Activated T-cell treated with anti-CD3 and anti-CD28 coated beads, Interleukin-2, amount 50 U/mL, for 4 hours (primary cell): Measurements from ENCODE around the gene PXDN. TPM values are rescaled to one million over a fixed set of nuclear protein-coding genes. Genes with fewer than 3 reads are reported as not detected.
"Not testable (repeated sequence)": the region's sequence is repeated elsewhere in the genome, so short reads cannot be mapped to it uniquely, and the experiment has no call there.

ENCODE experiments used
- ATAC-seq, 2 donors: fragments of 200-7000 bp; cut with Tn5 transposase; one replicate each; pipeline ENCODE4 v1.10.0; 2021
- DNase-seq: peaks from one replicate; pipeline ENCODE4 v3.0.0-alpha.2; 2020
- H3K27me3 Mint-ChIP-seq: one replicate; pipeline ENCODE4 v1.8.0; 2021; ENCODE audit warnings: low read depth, mixed read lengths
- H3K36me3 Mint-ChIP-seq: one replicate; pipeline ENCODE4 v1.8.0; 2022; ENCODE audit warnings: mixed read lengths; ENCODE audit not compliant: insufficient read depth
- H3K4me1 Mint-ChIP-seq: one replicate; pipeline ENCODE4 v1.8.0; 2021; ENCODE audit warnings: low read depth, mixed read lengths
- H3K4me3 Mint-ChIP-seq: one replicate; pipeline ENCODE4 v1.8.0; 2021; ENCODE audit warnings: mild to moderate bottlenecking, moderate library complexity, mixed read lengths
- H3K9me3 Mint-ChIP-seq: one replicate; pipeline ENCODE4 v1.8.0; 2021; ENCODE audit warnings: mixed read lengths
- total RNA-seq, 3 donors: library from RNA; stranded (reverse); gene quantifications; one replicate each; pipeline ENCODE4 v1.2.1, GENCODE V29; 2021

PXDN gene
- total RNA-seq, 3 donors from 2014 or later: 0.76 to 1.2 (median 1.2) TPM

DNA sequence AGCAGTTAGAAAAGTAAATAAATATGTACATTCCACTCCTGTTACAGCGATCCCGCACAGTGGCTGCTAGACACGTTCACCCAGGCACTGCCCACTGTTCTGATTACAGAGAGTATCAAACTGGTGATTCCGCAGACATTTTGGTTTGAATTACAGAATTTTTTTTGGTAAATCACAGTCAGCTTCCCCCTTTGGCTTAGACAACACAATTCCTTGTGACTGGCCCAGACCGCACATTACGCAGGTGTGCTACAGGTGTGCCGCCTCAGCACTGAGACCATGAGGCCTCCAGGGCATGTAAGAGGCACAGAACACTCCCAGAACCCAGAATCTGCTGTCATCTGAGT, 112.3 kb downstream of the PXDN start:
- no peaks in the 10 kb centered on the region for H3K36me3 Mint-ChIP-seq
- H3K4me1 Mint-ChIP-seq: no peaks in the 10 kb centered on the region
- no peak for ATAC-seq

GRCh38 chr2:1631292-1632001, 112.9 kb downstream of the PXDN start:
- Mint-ChIP-seq H3K9me3 (no peaks in the 10 kb centered on the region), H3K4me3 (no peak overlapping the region), H3K27me3 (peaks cover 1% of the 10 kb centered on the region), H3K4me1 (no peaks in the 10 kb centered on the region), H3K36me3 (no peaks in the 10 kb centered on the region)
- DNase-seq: no peak
- ATAC-seq: no peak

More for the DNA sequence above, 112.3 kb downstream of the PXDN start:
- DNase-seq: no peak
- Mint-ChIP-seq H3K9me3 (no peaks in the 10 kb centered on the region), H3K4me3 (no peak overlapping the region), H3K27me3 (peaks cover 1% of the 10 kb centered on the region)

DNA sequence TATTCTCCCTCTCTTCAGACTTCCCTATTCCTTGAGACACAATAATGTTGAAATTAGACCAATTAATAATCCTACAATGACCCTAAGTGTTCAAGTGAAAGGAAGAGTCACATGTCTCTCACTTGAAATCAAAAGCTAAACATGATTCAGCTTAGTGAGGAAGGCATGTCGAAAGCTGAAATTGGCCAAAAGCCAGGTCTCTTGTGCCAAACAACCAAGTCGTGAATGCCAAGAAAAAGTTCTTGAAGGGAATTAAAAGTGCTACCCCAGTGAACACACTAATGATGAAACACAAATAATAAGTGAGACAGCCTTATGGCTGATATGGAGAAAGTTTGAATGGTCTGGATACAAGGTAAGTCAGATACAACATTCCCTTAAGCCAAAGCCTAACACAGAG, 115.4 kb downstream of the PXDN start:
- DNase-seq: no peak
- Mint-ChIP-seq H3K4me3 (no peak overlapping the region), H3K4me1 (no peaks in the 10 kb centered on the region), H3K9me3 (no peaks in the 10 kb centered on the region), H3K27me3 (no peaks in the 10 kb centered on the region), H3K36me3 (no peaks in the 10 kb centered on the region)
- ATAC-seq: no peak

- ATAC-seq: no peak
- DNase-seq: no peak
- Mint-ChIP-seq H3K36me3 (no peaks in the 10 kb centered on the region), H3K9me3 (peaks cover 3% of the 10 kb centered on the region), H3K4me1 (no peaks in the 10 kb centered on the region), H3K4me3 (no peak overlapping the region), H3K27me3 (no peaks in the 10 kb centered on the region)
These were observed 116.5 kb downstream of the PXDN start for GRCh38 chr2:1627628-1628381.

DNA sequence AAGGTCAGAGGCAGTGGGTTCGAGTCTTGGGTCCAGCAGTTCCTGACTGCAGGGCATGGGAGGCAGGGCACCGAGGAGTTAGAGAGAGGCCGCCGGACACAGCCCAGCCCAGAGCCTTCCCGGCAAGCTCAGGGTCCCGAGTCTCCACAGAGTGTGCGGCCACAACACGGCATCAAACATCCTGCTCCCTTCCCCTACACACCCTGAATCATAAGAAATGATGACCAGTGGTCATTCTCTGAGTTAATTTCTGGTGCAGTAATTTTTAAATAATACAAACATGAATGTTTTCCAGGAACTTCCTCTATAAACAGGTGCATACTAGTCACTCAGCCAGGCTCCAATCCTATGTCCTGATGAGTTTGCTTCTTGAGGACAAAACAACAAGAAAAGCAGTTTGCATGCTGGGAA, 118.0 kb downstream of the PXDN start:
- DNase-seq: no peak
- Mint-ChIP-seq H3K9me3 (peaks cover 3% of the 10 kb centered on the region), H3K27me3 (no peaks in the 10 kb centered on the region), H3K36me3 (no peaks in the 10 kb centered on the region), H3K4me3 (no peak overlapping the region), H3K4me1 (no peaks in the 10 kb centered on the region)
- no peak for ATAC-seq

- Mint-ChIP-seq H3K4me3 (no peak overlapping the region), H3K4me1 (no peaks in the 10 kb centered on the region), H3K36me3 (no peaks in the 10 kb centered on the region), H3K9me3 (peaks cover 3% of the 10 kb centered on the region), H3K27me3 (no peaks in the 10 kb centered on the region)
- DNase-seq: no peak
- no peak for ATAC-seq
These were observed 118.9 kb downstream of the PXDN start for GRCh38 chr2:1625281-1626001.

DNA sequence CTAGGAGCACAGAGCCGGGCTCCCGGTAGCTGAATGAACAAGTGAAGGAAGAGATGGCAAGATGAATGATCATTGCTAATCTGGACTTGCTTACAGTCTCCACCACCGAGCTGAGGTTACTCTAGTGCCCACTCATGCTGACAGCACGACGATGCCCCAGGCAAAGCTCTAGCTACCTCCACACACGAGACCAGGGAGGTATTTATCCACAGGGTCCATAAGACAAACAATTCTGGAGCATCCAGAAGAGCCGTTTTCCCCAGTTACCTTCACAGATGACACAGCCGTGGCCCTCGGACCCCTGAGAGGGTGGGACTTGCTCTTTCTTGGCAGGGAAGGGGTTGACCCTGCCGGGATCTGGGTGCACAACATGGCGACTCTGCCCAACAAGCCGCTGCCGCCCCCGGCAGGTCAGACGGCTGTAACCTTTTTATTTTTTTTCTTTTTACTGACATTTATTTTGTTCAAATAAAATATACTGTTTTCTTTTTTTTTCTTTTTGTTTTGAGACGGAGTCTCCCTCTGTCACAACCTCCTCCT, 120.3 kb downstream of the PXDN start:
- ATAC-seq (no peak), DNase-seq (no peak)
- no peaks in the 10 kb centered on the region for H3K36me3 Mint-ChIP-seq
- no peaks in the 10 kb centered on the region for H3K27me3 Mint-ChIP-seq
- peaks cover 3% of the 10 kb centered on the region for H3K9me3 Mint-ChIP-seq
- H3K4me3 Mint-ChIP-seq: no peak overlapping the region
- H3K4me1 Mint-ChIP-seq: no peaks in the 10 kb centered on the region

DNA sequence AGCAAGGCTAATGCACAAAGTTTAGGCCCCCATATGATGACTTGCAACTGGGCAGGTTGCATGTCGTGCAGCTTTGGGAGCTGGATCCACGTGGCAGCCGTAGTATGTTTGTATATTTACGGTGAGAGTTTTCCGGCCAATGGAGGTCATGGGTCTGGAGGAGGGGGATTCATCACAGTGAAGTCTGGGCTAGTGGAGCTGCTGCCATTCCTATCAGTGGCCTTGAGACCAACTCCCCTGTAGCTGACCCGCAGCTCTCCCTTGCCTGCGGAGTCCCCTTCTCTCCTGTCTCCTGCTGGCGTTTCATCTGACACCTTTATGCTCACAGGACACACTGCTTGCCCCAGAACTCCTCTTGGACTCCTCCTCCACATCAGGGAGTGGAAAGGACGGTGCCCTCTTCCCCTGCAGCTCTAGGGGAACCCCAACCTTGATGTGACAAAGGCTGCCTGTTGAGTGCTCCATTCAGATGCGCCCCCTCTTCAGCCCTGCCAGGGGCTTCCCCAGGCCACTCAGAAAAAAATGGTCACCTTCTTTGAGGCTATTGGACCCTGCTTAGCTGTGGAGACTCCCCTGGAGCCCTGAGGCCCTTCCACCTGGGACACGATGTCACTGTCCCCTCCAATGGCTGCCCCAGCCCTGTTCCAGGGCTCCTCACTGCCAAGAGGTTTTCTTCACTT, 121.7 kb downstream of the PXDN start:
- ATAC-seq: no peak
- Mint-ChIP-seq H3K4me3 (no peak overlapping the region), H3K9me3 (peaks cover 3% of the 10 kb centered on the region)

GRCh38 chr2:1621976-1622375, 122.3 kb downstream of the PXDN start:
- DNase-seq, H3K9me3 Mint-ChIP-seq: not testable (repeated sequence)

More for the DNA sequence above, 121.7 kb downstream of the PXDN start:
- no peak for DNase-seq
- no peaks in the 10 kb centered on the region for H3K27me3 Mint-ChIP-seq
- no peaks in the 10 kb centered on the region for H3K4me1 Mint-ChIP-seq
- no peaks in the 10 kb centered on the region for H3K36me3 Mint-ChIP-seq

GRCh38 chr2:1621501-1621900, 122.8 kb downstream of the PXDN start:
- H3K36me3 Mint-ChIP-seq: no peaks in the 10 kb centered on the region
- H3K9me3 Mint-ChIP-seq: peaks cover 3% of the 10 kb centered on the region
- ATAC-seq: no peak
- no peaks in the 10 kb centered on the region for H3K27me3 Mint-ChIP-seq
- H3K4me1 Mint-ChIP-seq: no peaks in the 10 kb centered on the region
- no peak overlapping the region for H3K4me3 Mint-ChIP-seq
- DNase-seq: no peak

More at GRCh38 chr2:1621976-1622375, 122.3 kb downstream of the PXDN start:
- not testable (repeated sequence) for ATAC-seq, H3K27me3 Mint-ChIP-seq, H3K36me3 Mint-ChIP-seq, H3K4me1 Mint-ChIP-seq, H3K4me3 Mint-ChIP-seq

DNA sequence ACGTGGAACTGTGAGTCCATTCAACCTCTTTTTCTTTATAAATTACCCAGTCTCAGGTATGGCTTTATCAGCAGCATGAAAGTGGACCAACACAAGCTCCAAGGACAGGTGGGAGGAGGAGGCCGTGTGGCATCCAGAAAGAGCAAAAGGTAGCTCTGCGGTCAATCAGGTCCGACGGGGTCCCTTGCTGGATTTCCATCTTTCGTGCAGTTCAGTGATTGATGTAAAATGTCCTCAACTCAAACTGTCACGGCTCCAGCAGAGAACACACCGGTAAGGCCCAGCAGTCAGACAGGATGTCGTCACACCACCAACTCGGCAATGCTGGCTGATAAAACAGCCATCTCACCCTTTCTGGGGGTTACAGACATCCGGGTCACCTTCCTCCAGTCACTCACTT, 123.3 kb downstream of the PXDN start:
- no peak overlapping the region for H3K4me3 Mint-ChIP-seq
- no peaks in the 10 kb centered on the region for H3K4me1 Mint-ChIP-seq
- H3K36me3 Mint-ChIP-seq: no peaks in the 10 kb centered on the region
- peaks cover 3% of the 10 kb centered on the region for H3K9me3 Mint-ChIP-seq
- ATAC-seq: no peak
- DNase-seq: no peak
- H3K27me3 Mint-ChIP-seq: no peaks in the 10 kb centered on the region

GRCh38 chr2:1620081-1620480, 124.2 kb downstream of the PXDN start:
- Mint-ChIP-seq H3K36me3 (no peaks in the 10 kb centered on the region), H3K4me3 (no peak overlapping the region), H3K9me3 (peaks cover 3% of the 10 kb centered on the region), H3K4me1 (no peaks in the 10 kb centered on the region), H3K27me3 (no peaks in the 10 kb centered on the region)
- no peak for DNase-seq
- no peak for ATAC-seq

DNA sequence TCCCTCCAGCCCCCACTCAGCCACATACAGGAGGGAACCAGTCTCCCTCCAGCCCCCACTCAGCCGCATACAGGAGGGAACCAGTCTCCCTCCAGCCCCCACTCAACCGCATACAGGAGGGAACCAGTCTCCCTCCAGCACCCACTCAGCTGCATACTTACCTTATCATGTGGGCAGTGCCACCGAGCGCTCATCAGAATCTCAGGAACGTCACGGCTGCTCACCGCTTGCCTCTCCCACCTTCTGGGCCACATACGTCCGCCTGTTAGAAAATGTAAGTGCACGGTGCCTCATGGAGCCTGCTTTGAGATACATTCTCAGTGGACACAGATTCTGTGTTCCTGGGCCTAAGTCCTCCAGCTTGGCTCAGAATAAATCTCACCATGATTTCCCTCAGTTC, 124.8 kb downstream of the PXDN start:
- H3K36me3 Mint-ChIP-seq: no peaks in the 10 kb centered on the region
- no peak overlapping the region for H3K4me3 Mint-ChIP-seq
- peaks cover under 1% of the 10 kb centered on the region for H3K27me3 Mint-ChIP-seq
- no peak for ATAC-seq
- H3K9me3 Mint-ChIP-seq: peaks cover 3% of the 10 kb centered on the region
- no peaks in the 10 kb centered on the region for H3K4me1 Mint-ChIP-seq
- DNase-seq: no peak

DNA sequence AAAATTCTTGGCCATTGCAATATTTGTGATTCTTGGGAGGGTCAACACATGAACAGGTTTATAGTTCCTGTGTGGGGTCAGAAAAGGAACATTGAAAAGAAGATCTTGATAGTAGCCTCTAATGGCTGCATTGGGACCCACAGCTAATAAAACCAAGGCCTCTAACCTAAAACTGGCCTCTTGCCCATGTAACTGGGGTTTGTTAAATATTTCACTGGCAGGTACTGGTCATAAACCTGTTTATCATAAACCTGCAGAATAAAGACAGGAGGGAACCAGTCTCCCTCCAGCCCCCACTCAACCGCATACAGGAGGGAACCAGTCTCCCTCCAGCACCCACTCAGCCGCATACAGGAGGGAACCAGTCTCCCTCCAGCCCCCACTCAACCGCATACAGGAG, 125.3 kb downstream of the PXDN start:
- H3K9me3 Mint-ChIP-seq: peaks cover 3% of the 10 kb centered on the region
- H3K4me1 Mint-ChIP-seq: no peaks in the 10 kb centered on the region
- no peaks in the 10 kb centered on the region for H3K36me3 Mint-ChIP-seq
- ATAC-seq (no peak), DNase-seq (no peak)
- no peak overlapping the region for H3K4me3 Mint-ChIP-seq
- H3K27me3 Mint-ChIP-seq: peaks cover 2% of the 10 kb centered on the region
